ENCODE data around the gene SLC16A4. TPM values are rescaled to one million over a fixed set of nuclear protein-coding genes. Genes with fewer than 3 reads are reported as not detected.

The SLC16A4 gene
- total RNA-seq, 1 experiment from 2014 or later = 0.22 TPM

DNA sequence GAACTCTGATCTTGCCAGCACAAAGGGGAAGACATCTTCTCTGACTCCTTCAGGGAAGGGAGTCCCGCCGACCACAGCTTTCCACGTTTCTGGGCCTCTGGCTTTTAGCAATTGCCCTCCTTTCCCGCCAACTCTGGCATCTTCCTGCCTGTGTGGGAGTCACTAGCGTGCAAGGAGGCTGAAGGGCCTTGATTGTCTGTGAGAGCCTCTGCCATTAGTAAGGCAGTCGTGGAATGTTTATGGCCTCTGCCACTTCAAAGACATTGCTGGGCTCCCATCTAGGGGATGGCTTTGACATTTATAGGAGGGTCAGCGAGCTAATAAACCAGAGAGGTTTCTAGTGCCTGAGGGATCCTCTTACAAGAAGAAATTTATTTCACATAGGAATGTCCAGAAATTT, 45.8 kb upstream of the SLC16A4 start:
- Histone ChIP-seq H3K27me3 (ENCODE audit: low read length) (peaks cover 8% of the 10 kb centered on the region; the same call in 1 of the 2 replicates), H2AFZ (ENCODE audit: low read length) (no peak overlapping the region), H3K36me3 (ENCODE audit: low read depth, low read length) (no peaks in the 10 kb centered on the region), H3K4me2 (ENCODE audit: low read length) (no peak overlapping the region), H3K79me2 (ENCODE audit: low read length) (no peaks in the 10 kb centered on the region), H3K27ac (ENCODE audit: low read length) (no peak overlapping the region), H3K9me2 (replicated peaks; ENCODE audit: low read length) (no peaks in the 10 kb centered on the region), H3K9ac (ENCODE audit: low read length) (no peak overlapping the region), H3K9me3 (ENCODE audit: low read length) (no peaks in the 10 kb centered on the region), H4K20me1 (ENCODE audit: low read length) (no peaks in the 10 kb centered on the region), H3K4me1 (ENCODE audit: insufficient read depth, low read length) (no peaks in the 10 kb centered on the region), H3K4me3 (ENCODE audit: low read length) (no peak overlapping the region), H3F3A (ENCODE audit: low read length, unreplicated experiment) (no peaks in the 10 kb centered on the region)
- BruUV-seq (replicated peaks) = no TSS peak
- POLR2A ChIA-PET (ENCODE audit: unreplicated experiment) = no interaction called here
- DNase-seq (no peak), ATAC-seq (no peak)
- CTCF ChIA-PET = no interaction called here
- intact Hi-C loops (cut with micrococcal nuclease) = no loop called here
- TF ChIP-seq EZH2phosphoT487 (IDR thresholded peaks at IDR 0.05; ENCODE audit: borderline replicate concordance, low read length) (no peak), EZH2 (IDR thresholded peaks at IDR 0.05; ENCODE audit: low read length, unreplicated experiment) (no peak)
- TF ChIP-seq, protein P1, sequence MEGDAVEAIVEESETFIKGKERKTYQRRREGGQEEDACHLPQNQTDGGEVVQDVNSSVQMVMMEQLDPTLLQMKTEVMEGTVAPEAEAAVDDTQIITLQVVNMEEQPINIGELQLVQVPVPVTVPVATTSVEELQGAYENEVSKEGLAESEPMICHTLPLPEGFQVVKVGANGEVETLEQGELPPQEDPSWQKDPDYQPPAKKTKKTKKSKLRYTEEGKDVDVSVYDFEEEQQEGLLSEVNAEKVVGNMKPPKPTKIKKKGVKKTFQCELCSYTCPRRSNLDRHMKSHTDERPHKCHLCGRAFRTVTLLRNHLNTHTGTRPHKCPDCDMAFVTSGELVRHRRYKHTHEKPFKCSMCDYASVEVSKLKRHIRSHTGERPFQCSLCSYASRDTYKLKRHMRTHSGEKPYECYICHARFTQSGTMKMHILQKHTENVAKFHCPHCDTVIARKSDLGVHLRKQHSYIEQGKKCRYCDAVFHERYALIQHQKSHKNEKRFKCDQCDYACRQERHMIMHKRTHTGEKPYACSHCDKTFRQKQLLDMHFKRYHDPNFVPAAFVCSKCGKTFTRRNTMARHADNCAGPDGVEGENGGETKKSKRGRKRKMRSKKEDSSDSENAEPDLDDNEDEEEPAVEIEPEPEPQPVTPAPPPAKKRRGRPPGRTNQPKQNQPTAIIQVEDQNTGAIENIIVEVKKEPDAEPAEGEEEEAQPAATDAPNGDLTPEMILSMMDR (conservative IDR thresholded peaks at IDR 0.05; ENCODE audit: low read depth, low read length) = no peak

DNA sequence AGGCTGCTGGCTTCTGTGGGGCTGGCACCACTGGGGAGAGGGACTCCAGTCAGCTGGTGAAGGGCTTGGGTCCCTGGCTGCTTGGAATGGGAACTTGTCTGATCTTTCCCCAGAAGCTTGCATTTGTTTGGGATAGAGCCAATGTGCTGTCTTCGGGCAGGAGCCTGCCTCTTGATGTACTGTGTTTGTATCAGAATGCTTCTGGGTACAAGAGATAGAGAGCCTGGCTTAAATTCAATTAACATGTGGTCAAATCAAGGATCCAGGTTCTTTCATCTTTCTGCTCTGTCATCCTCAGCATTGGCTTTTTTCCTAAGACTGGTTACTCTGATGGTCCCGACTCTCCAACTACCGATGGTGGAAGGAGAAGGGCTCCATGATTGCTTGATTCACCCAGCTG, 44.1 kb upstream of the SLC16A4 start:
- intact Hi-C loops (cut with micrococcal nuclease) = no loop called here
- Histone ChIP-seq H3K79me2 (ENCODE audit: low read length) (no peaks in the 10 kb centered on the region), H3F3A (ENCODE audit: low read length, unreplicated experiment) (no peaks in the 10 kb centered on the region), H3K4me2 (ENCODE audit: low read length) (no peak overlapping the region), H3K27ac (ENCODE audit: low read length) (no peak overlapping the region), H2AFZ (ENCODE audit: low read length) (no peak overlapping the region), H3K9me2 (replicated peaks; ENCODE audit: low read length) (no peaks in the 10 kb centered on the region), H3K36me3 (ENCODE audit: low read depth, low read length) (no peaks in the 10 kb centered on the region), H3K27me3 (ENCODE audit: low read length) (peaks cover 25% of the 10 kb centered on the region), H4K20me1 (ENCODE audit: low read length) (no peaks in the 10 kb centered on the region), H3K9ac (ENCODE audit: low read length) (no peak overlapping the region), H3K9me3 (ENCODE audit: low read length) (no peaks in the 10 kb centered on the region), H3K4me1 (ENCODE audit: insufficient read depth, low read length) (no peaks in the 10 kb centered on the region), H3K4me3 (ENCODE audit: low read length) (no peak overlapping the region)
- POLR2A ChIA-PET (ENCODE audit: unreplicated experiment) = no interaction called here
- DNase-seq (no peak), ATAC-seq (no peak)
- CTCF ChIA-PET = interaction anchor here (0.9 kb wide), 1 partner anchor 25 kb away, joined by 3 read pairs; no protein-coding TSS in a partner anchor
- no TSS peak for BruUV-seq (replicated peaks)
- TF ChIP-seq, protein P1 (conservative IDR thresholded peaks at IDR 0.05; ENCODE audit: low read depth, low read length) = no peak
- TF ChIP-seq EZH2phosphoT487 (IDR thresholded peaks at IDR 0.05; ENCODE audit: borderline replicate concordance, low read length) (no peak), EZH2 (IDR thresholded peaks at IDR 0.05; ENCODE audit: low read length, unreplicated experiment) (no peak)

DNA sequence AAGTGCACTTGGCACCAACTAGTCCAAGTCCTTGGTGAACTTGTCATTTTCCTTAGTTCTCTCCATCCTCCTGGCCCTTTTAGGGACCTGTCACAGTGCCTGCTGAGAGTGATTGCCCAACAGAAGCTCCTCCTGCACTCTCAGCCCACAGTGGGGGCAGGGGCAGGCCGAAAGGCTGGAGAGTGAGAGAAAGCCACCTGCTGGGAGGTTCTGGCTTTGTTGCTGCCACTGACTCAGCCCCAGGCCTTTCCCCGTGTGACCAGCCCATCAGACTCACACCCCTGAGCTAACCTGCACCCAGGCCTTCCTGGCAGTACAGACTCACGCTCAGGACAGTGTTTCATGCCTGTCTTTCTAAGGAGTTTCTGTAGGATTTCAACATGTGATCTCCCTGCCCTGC, 43.0 kb upstream of the SLC16A4 start:
- CTCF ChIA-PET = interaction anchor here (0.6 to 0.9 kb wide), 2 partner anchors 26 to 32 kb away, joined by 3 read pairs; no protein-coding TSS in a partner anchor
- peaks cover 32% of the 10 kb centered on the region for H3K27me3 ChIP-seq (ENCODE audit: low read length)
- no peak overlapping the region for H3K4me2 ChIP-seq (ENCODE audit: low read length)

More for the DNA sequence above, 43.0 kb upstream of the SLC16A4 start:
- Histone ChIP-seq H3K4me1 (ENCODE audit: insufficient read depth, low read length) (no peaks in the 10 kb centered on the region), H3K9me2 (replicated peaks; ENCODE audit: low read length) (no peaks in the 10 kb centered on the region), H3K36me3 (ENCODE audit: low read depth, low read length) (no peaks in the 10 kb centered on the region), H2AFZ (ENCODE audit: low read length) (no peak overlapping the region), H3F3A (ENCODE audit: low read length, unreplicated experiment) (no peaks in the 10 kb centered on the region), H3K9ac (ENCODE audit: low read length) (no peak overlapping the region), H4K20me1 (ENCODE audit: low read length) (no peaks in the 10 kb centered on the region), H3K4me3 (ENCODE audit: low read length) (no peak overlapping the region), H3K9me3 (ENCODE audit: low read length) (no peaks in the 10 kb centered on the region), H3K79me2 (ENCODE audit: low read length) (no peaks in the 10 kb centered on the region), H3K27ac (ENCODE audit: low read length) (no peak overlapping the region)
- peak; percentile 96 for ATAC-seq
- TF ChIP-seq EZH2phosphoT487 (IDR thresholded peaks at IDR 0.05; ENCODE audit: borderline replicate concordance, low read length) = no peak
- TF ChIP-seq, protein P1 (conservative IDR thresholded peaks at IDR 0.05; ENCODE audit: low read depth, low read length) = peak; percentile 42
- POLR2A ChIA-PET (ENCODE audit: unreplicated experiment) = no interaction called here
- no TSS peak for BruUV-seq (replicated peaks)
- intact Hi-C loops (cut with micrococcal nuclease) = no loop called here
- DNase-seq = peak; percentile 75

Measured in PC-3 (cell line).